Measurements from ENCODE around the gene CACUL1. TPM values are rescaled to one million over a fixed set of nuclear protein-coding genes. Genes with fewer than 3 reads are reported as not detected.

The CACUL1 gene
- total RNA-seq (2014; rRNA removed; shearing (Covaris generic)) (12.0 and 12.8 TPM in 2 replicates), total RNA-seq (2022) (27.6 and 31.2 TPM in 2 replicates), Bru-seq, nascent RNA (percentile 80 among the genes with signal in this experiment), BruChase-seq, experiment 1, labeled RNA remaining after a 6-hour chase (percentile 76 among the genes with signal in this experiment), BruChase-seq, experiment 2, labeled RNA remaining after a 2-hour chase (percentile 84 among the genes with signal in this experiment)
- long read RNA-seq, partial matches to known transcripts: 1 of 7 reads
- long read RNA-seq, other reads (novel, unspliced or antisense): 5 of 7 reads

- intact Hi-C loops (cut with micrococcal nuclease; ENCODE audit: unreplicated experiment): loop anchor here (5.0 to 10.0 kb wide), 3 partner anchors 273 to 840 kb away; partner anchors contain the start of genes NANOS1 and TIAL1
- H3K4me1 ChIP-seq (ENCODE audit: insufficient read depth, low read length, poor library complexity, severe bottlenecking): peaks cover 26% of the 10 kb centered on the region
- no TSS peak for BruUV-seq (replicated peaks)
- peak within 1 kb of the TSS; percentile 98 for H3K4me3 ChIP-seq (ENCODE audit: low read depth, low read length, poor library complexity, severe bottlenecking)
- H4K20me1 ChIP-seq (ENCODE audit: insufficient read depth, low read length): peaks cover 20% of the 10 kb centered on the region
- peaks cover 43% of the 10 kb centered on the region for H3K79me2 ChIP-seq (ENCODE audit: insufficient read depth, low read depth, low read length)
- ChIA-PET CTCF (ENCODE audit: unreplicated experiment) (no interaction called here), POLR2A (interaction anchor here (0.5 to 3.7 kb wide), 7 partner anchors 9 to 325 kb away, joined by 3 to 37 read pairs (median 5); no protein-coding TSS in a partner anchor)
- peak within 1 kb of the TSS; percentile 94 for H2AFZ ChIP-seq (ENCODE audit: low read length)
- H3K4me2 ChIP-seq (ENCODE audit: low read length): peak within 1 kb of the TSS; percentile 97
- no peaks in the 10 kb centered on the region for H3K9me3 ChIP-seq (ENCODE audit: low read length)
- no peaks in the 10 kb centered on the region for H3K9me2 ChIP-seq (ENCODE audit: insufficient read depth, low read length)
- H3K27ac ChIP-seq (ENCODE audit: low read depth, low read length, poor library complexity, severe bottlenecking): peak within 1 kb of the TSS; percentile 60
- peak; percentile 99 for DNase-seq (ENCODE audit: low spot score)
- H3K36me3 ChIP-seq (ENCODE audit: insufficient read depth, low read length): peaks cover 1% of the 10 kb centered on the region; the same call in 1 of the 2 replicates
- TF ChIP-seq EZH2phosphoT487 (IDR thresholded peaks at IDR 0.05; ENCODE audit: borderline replicate concordance, low read depth, low read length) (no peak), CTCF (conservative IDR thresholded peaks at IDR 0.05; ENCODE audit: low read length) (no peak)
These were observed at the start of gene CACUL1 for GRCh38 chr10:118754556-118755423. TSS of gene CACUL1 (minus strand) at chr10:118754970. CDS start at chr10:118754762, 208 bp downstream.

GRCh38 chr10:118804262-118804773, 49.5 kb upstream of the CACUL1 start:
- Histone ChIP-seq H4K20me1 (ENCODE audit: insufficient read depth, low read length) (no peaks in the 10 kb centered on the region), H3K4me2 (ENCODE audit: low read length) (no peak overlapping the region), H2AFZ (ENCODE audit: low read length) (no peak overlapping the region), H3K4me3 (ENCODE audit: low read depth, low read length, poor library complexity, severe bottlenecking) (no peak overlapping the region), H3K36me3 (ENCODE audit: insufficient read depth, low read length) (no peaks in the 10 kb centered on the region), H3K79me2 (ENCODE audit: insufficient read depth, low read depth, low read length) (no peaks in the 10 kb centered on the region), H3K4me1 (ENCODE audit: insufficient read depth, low read length, poor library complexity, severe bottlenecking) (no peaks in the 10 kb centered on the region), H3K9me2 (ENCODE audit: insufficient read depth, low read length) (no peaks in the 10 kb centered on the region), H3K9me3 (ENCODE audit: low read length) (no peaks in the 10 kb centered on the region), H3K27ac (ENCODE audit: low read depth, low read length, poor library complexity, severe bottlenecking) (no peak overlapping the region)
- ChIA-PET POLR2A (no interaction called here), CTCF (ENCODE audit: unreplicated experiment) (no interaction called here)
- no peak for DNase-seq (ENCODE audit: low spot score)
- intact Hi-C loops (cut with micrococcal nuclease; ENCODE audit: unreplicated experiment): loop anchor here (10.0 kb wide), 1 partner anchor 240 kb away; no protein-coding TSS in a partner anchor
- no peak for TF ChIP-seq EZH2phosphoT487 (IDR thresholded peaks at IDR 0.05; ENCODE audit: borderline replicate concordance, low read depth, low read length)
- TF ChIP-seq CTCF (conservative IDR thresholded peaks at IDR 0.05; ENCODE audit: low read length): no peak
- no TSS peak for BruUV-seq (replicated peaks)
